NCI-H526 (cell line): ENCODE measurements around the gene RIPK1.
A peak's percentile ranks its signal among the peaks of the same experiment; 100 is the strongest.

ENCODE experiments used
- DNase-seq, 2 experiments: peaks; one replicate each; lab custom pipeline; 2025; lab: John Stamatoyannopoulos, UW

Gene RIPK1

GRCh38 chr6:3085074-3085473 lies 16.8 kb downstream of the RIPK1 start:
- DNase-seq, result no peak

- DNase-seq, result no peak
Measured at GRCh38 chr6:3086282-3086946, 18.1 kb downstream of the RIPK1 start.

GRCh38 chr6:3088446-3088845 lies 20.2 kb downstream of the RIPK1 start:
- no peak for DNase-seq

- DNase-seq, result no peak
Measured at GRCh38 chr6:3088968-3089367, 20.7 kb downstream of the RIPK1 start.

- no peak for DNase-seq
Measured at GRCh38 chr6:3090013-3090412, 21.7 kb downstream of the RIPK1 start.

GRCh38 chr6:3094815-3095214 lies 26.5 kb downstream of the RIPK1 start:
- DNase-seq, result no peak

- no peak for DNase-seq
Measured at GRCh38 chr6:3102875-3103274, 34.6 kb downstream of the RIPK1 start.

GRCh38 chr6:3108746-3109414 lies 40.6 kb downstream of the RIPK1 start:
- no peak for DNase-seq

- DNase-seq, result no peak
Measured at GRCh38 chr6:3109761-3110160, 41.5 kb downstream of the RIPK1 start.

GRCh38 chr6:3114377-3114776 lies 46.1 kb downstream of the RIPK1 start:
- DNase-seq, result no peak

- DNase-seq, result no peak
Measured at GRCh38 chr6:3117912-3118352, 49.6 kb downstream of the RIPK1 start.

- DNase-seq, result peak; percentile 78 to 98
Measured at GRCh38 chr6:3118353-3119039, 50.2 kb downstream of the RIPK1 start, which contains the start of gene BPHL. Gene BPHL, plus strand, starts transcription at chr6:3118711. Its CDS starts 30 bp downstream, at chr6:3118741.

GRCh38 chr6:3119040-3119723 lies 50.9 kb downstream of the RIPK1 start:
- peak; percentile 38 to 61 for DNase-seq

- no peak for DNase-seq
Measured at GRCh38 chr6:3120765-3121089, 52.4 kb downstream of the RIPK1 start.

GRCh38 chr6:3122823-3123182 lies 54.5 kb downstream of the RIPK1 start:
- no peak for DNase-seq

GRCh38 chr6:3124667-3125066 lies 56.4 kb downstream of the RIPK1 start:
- peak in 1 of 2 experiments; percentile 17 for DNase-seq

- no peak for DNase-seq
Measured at GRCh38 chr6:3125815-3126214, 57.5 kb downstream of the RIPK1 start.

- no peak for DNase-seq
Measured at GRCh38 chr6:3128356-3129108, 60.2 kb downstream of the RIPK1 start.

GRCh38 chr6:3131695-3132094 lies 63.4 kb downstream of the RIPK1 start:
- DNase-seq, result no peak

- DNase-seq, result no peak
Measured at GRCh38 chr6:3133515-3133914, 65.2 kb downstream of the RIPK1 start.

GRCh38 chr6:3135668-3136291 lies 67.5 kb downstream of the RIPK1 start:
- peak; percentile 83 to 88 for DNase-seq
